SH-SY5Y (cell line): ENCODE data around the gene VPS41.

ENCODE experiments used
- GATA2 ChIP-seq: IDR thresholded peaks from 2 replicates; pipeline ENCODE4 v1.6.1; 2011; ENCODE audit warnings: mild to moderate bottlenecking, low read depth, low read length
- GATA3 ChIP-seq: IDR thresholded peaks from 2 replicates; pipeline ENCODE4 v1.6.1; 2011; ENCODE audit warnings: low read depth, mild to moderate bottlenecking, low read length, moderate library complexity

- TF ChIP-seq GATA3 (no peak), GATA2 (no peak)
Observed at GRCh38 chr7:38916396-38916795, 7.4 kb upstream of the VPS41 start.
